ENCODE results near the gene AARS2. TPM values are rescaled to one million over a fixed set of nuclear protein-coding genes. Genes with fewer than 3 reads are reported as not detected.
A peak's percentile ranks its signal among the peaks of the same experiment; 100 is the strongest.

AARS2 gene
- polyA plus RNA-seq, 3 donors from 2014 or later, result 3.1 to 12.4 (median 5.0) TPM

DNA sequence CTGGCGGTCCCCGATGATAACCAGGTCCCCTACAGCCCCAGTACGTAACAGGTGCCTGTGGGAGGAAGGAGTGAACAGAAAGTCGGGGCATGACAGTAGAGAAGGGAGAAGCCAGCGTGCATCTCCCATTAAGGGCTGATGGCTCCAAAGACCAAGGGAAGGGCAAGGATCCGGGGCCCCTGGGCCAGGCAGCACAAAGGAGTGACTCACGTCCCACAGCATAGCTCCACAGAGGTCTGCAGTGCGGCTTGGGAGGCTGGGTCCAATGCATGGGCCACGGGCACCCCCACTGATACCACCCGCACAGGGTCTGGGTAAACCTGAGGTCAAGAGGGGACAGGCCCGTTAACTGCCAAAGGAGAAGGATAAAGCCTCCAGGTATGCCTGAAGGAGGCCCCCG, 10.3 kb downstream of the AARS2 start:
- H3K36me3 Mint-ChIP-seq, result peaks cover 5 to 23% (median 10%) of the 10 kb centered on the region in 3 donors
- H3K27me3 Mint-ChIP-seq (ENCODE audit: low read depth in 3 of 3), result peaks cover 0 to 5% (median 5%) of the 10 kb centered on the region in 3 donors
- H3K4me3 Mint-ChIP-seq, result no peak overlapping the region
- no peak for DNase-seq
- no peak overlapping the region for H3K27ac Mint-ChIP-seq
- H3K9me3 Mint-ChIP-seq, result no peaks in the 10 kb centered on the region
- H3K4me1 Mint-ChIP-seq, result peaks cover 0 to under 1% of the 10 kb centered on the region in 2 donors

- H3K9me3 Mint-ChIP-seq, result no peaks in the 10 kb centered on the region
- H3K27ac Mint-ChIP-seq, result no peak overlapping the region
- H3K27me3 Mint-ChIP-seq (ENCODE audit: low read depth in 3 of 3), result peaks cover under 1 to 6% (median 5%) of the 10 kb centered on the region in 3 donors
- peaks cover 5 to 20% (median 9%) of the 10 kb centered on the region in 3 donors for H3K36me3 Mint-ChIP-seq
- DNase-seq, result no peak
- no peak overlapping the region for H3K4me3 Mint-ChIP-seq
- peaks cover 0 to 4% of the 10 kb centered on the region in 2 donors for H3K4me1 Mint-ChIP-seq
Observed at GRCh38 chr6:44301782-44302564, 11.2 kb downstream of the AARS2 start.

- no peak for DNase-seq
- H3K27ac Mint-ChIP-seq, result no peak overlapping the region
- peaks cover 5 to 20% (median 9%) of the 10 kb centered on the region in 3 donors for H3K36me3 Mint-ChIP-seq
- peaks cover 0 to 3% (median 0%) of the 10 kb centered on the region in 6 donors for H3K9me3 Mint-ChIP-seq
- H3K27me3 Mint-ChIP-seq (ENCODE audit: low read depth in 3 of 3), result peaks cover 9 to 11% (median 10%) of the 10 kb centered on the region in 3 donors
- no peak overlapping the region for H3K4me3 Mint-ChIP-seq
- peaks cover 0 to 7% of the 10 kb centered on the region in 2 donors for H3K4me1 Mint-ChIP-seq
Observed at GRCh38 chr6:44301106-44301505, 12.0 kb downstream of the AARS2 start.

DNA sequence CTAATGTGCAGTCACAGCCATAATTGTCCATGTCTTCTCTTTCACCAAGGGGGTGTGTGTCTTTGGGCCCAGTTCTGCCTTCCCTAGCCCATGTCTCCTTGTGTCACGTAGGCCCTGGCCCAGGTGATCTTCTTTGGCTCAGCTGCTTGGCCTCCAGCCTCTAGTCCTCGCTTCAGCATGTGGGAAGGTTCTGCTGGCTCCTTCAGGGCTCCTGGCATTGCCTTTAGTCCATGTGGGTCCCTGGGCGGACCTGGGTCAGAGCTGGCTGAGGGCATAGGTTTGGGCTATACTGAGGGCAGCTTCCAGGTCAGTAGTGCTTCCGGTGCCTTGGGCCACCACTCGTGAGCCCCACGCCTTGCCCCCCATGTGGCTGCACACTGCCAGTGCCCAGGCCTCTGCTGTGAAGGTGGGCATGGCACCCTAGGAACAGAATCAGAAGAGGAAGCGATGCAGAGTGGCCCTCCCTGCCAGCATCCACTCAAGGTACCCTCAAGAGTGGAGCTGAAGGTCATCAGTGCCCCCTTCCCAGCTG, 12.8 kb downstream of the AARS2 start:
- H3K27me3 Mint-ChIP-seq (ENCODE audit: low read depth in 3 of 3), result peaks cover 9 to 11% (median 11%) of the 10 kb centered on the region in 3 donors
- H3K27ac Mint-ChIP-seq, result peak overlapping the region in 1 of 6 donors; percentile 39
- peaks cover 5 to 16% (median 9%) of the 10 kb centered on the region in 3 donors for H3K36me3 Mint-ChIP-seq
- no peak for DNase-seq
- H3K4me3 Mint-ChIP-seq, result no peak overlapping the region
- peaks cover 0 to 7% of the 10 kb centered on the region in 2 donors for H3K4me1 Mint-ChIP-seq
- H3K9me3 Mint-ChIP-seq, result peaks cover 0 to 3% (median 0%) of the 10 kb centered on the region in 6 donors

DNA sequence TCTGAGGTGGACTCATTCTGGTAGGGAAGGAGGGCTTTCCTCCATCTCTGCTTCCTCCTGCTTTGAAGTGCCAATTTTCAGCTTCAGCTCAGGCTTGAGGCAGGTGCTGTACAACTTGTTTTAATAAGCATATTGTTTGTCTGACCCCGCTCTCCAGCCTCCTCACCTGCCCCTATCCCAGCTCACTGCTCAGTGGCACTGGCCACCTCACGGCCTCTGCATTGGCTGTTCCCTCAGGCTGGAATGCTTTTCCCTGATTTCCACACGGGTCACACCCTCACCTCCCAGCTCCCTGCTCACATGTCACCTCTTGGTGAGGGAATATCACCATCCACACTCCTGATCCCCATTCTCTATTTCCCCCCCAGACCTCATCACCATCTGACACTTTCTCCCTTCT, 14.3 kb downstream of the AARS2 start:
- Mint-ChIP-seq H3K4me3 (peak overlapping the region in 2 of 5 donors; percentile 42 to 60), H3K27ac (no peak overlapping the region), H3K27me3 (ENCODE audit: low read depth in 3 of 3) (peaks cover 11 to 15% (median 12%) of the 10 kb centered on the region in 3 donors), H3K9me3 (peaks cover 0 to 3% (median 0%) of the 10 kb centered on the region in 6 donors), H3K4me1 (peaks cover 0 to 7% of the 10 kb centered on the region in 2 donors), H3K36me3 (peaks cover 8 to 15% (median 9%) of the 10 kb centered on the region in 3 donors)
- DNase-seq, result no peak

GRCh38 chr6:44298055-44298803, 14.9 kb downstream of the AARS2 start:
- peak overlapping the region in 1 of 6 donors; percentile 34 for H3K27ac Mint-ChIP-seq
- peaks cover 0 to 7% of the 10 kb centered on the region in 2 donors for H3K4me1 Mint-ChIP-seq
- H3K27me3 Mint-ChIP-seq (ENCODE audit: low read depth in 3 of 3), result peaks cover 12 to 18% (median 13%) of the 10 kb centered on the region in 3 donors

GRCh38 chr6:44297063-44298038, 15.8 kb downstream of the AARS2 start:
- Mint-ChIP-seq H3K27ac (peak overlapping the region in 1 of 6 donors; percentile 34), H3K27me3 (ENCODE audit: low read depth in 3 of 3) (peaks cover 12 to 22% (median 13%) of the 10 kb centered on the region in 3 donors)

More at GRCh38 chr6:44298055-44298803, 14.9 kb downstream of the AARS2 start:
- peaks cover 8 to 15% (median 9%) of the 10 kb centered on the region in 3 donors for H3K36me3 Mint-ChIP-seq
- peaks cover 0 to 3% (median 0%) of the 10 kb centered on the region in 6 donors for H3K9me3 Mint-ChIP-seq
- H3K4me3 Mint-ChIP-seq, result peak overlapping the region in 4 of 5 donors; percentile 21 to 67 (median 45)
- DNase-seq, result no peak

GRCh38 chr6:44294832-44295791, 18.0 kb downstream of the AARS2 start:
- Mint-ChIP-seq H3K36me3 (peaks cover 0 to 3% (median 2%) of the 10 kb centered on the region in 3 donors), H3K27me3 (ENCODE audit: low read depth in 3 of 3) (peaks cover 11 to 26% (median 15%) of the 10 kb centered on the region in 3 donors), H3K4me3 (no peak overlapping the region), H3K27ac (no peak overlapping the region), H3K9me3 (peaks cover 0 to 3% (median 0%) of the 10 kb centered on the region in 6 donors), H3K4me1 (peaks cover 0 to 7% of the 10 kb centered on the region in 2 donors)
- no peak for DNase-seq

More at GRCh38 chr6:44297063-44298038, 15.8 kb downstream of the AARS2 start:
- Mint-ChIP-seq H3K9me3 (peaks cover 0 to 3% (median 0%) of the 10 kb centered on the region in 6 donors), H3K4me3 (peak overlapping the region; percentile 29 to 67 (median 40)), H3K36me3 (peaks cover 8 to 15% (median 9%) of the 10 kb centered on the region in 3 donors), H3K4me1 (peaks cover 0 to 7% of the 10 kb centered on the region in 2 donors)
- DNase-seq, result peak; percentile 10 to 29 (median 17)

DNA sequence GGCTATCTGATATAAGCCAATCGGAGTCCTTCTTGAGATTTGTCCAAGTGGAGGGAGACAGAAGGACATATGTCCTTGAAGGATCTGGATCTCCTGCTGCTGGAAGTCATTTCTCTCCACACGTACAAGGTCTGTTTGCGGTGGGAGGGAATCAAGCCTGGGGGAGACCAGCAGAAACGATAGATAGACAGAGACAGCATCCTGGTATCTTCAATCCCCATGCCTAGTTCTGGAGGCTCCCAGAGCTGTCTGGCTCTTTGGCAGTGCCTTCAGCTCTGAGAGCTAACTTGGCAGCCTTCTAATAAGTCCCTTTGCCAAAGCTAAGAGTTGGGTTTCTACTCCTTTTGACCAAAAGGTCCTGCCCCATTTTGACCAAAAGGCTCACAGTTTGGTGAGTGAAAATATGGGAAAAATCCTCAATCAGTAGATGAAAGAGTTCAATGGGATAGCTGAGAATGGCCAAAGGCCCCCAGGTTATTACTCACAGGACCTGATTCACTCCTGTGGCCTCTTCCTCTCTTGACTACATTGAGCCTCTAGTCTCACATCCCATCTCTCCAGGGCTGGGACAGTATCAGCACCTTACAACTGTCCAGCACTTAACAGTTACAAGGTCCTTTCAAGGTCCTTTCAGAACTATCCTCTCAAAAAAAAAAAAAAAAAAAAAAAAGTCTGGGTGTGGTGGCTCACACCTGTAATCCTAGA, 20.3 kb downstream of the AARS2 start:
- Mint-ChIP-seq H3K36me3 (peaks cover 0 to 3% (median 0%) of the 10 kb centered on the region in 3 donors), H3K9me3 (peaks cover 0 to 3% (median 0%) of the 10 kb centered on the region in 6 donors), H3K4me1 (peaks cover 0 to 7% of the 10 kb centered on the region in 2 donors), H3K27ac (no peak overlapping the region), H3K4me3 (no peak overlapping the region), H3K27me3 (ENCODE audit: low read depth in 3 of 3) (peaks cover 11 to 23% (median 22%) of the 10 kb centered on the region in 3 donors)
- no peak for DNase-seq

GRCh38 chr6:44291841-44292240, 21.3 kb downstream of the AARS2 start:
- H3K4me3 Mint-ChIP-seq, result no peak overlapping the region
- peaks cover 0 to 3% (median 0%) of the 10 kb centered on the region in 3 donors for H3K36me3 Mint-ChIP-seq
- peaks cover 0 to 3% (median 0%) of the 10 kb centered on the region in 6 donors for H3K9me3 Mint-ChIP-seq
- no peak overlapping the region for H3K27ac Mint-ChIP-seq
- peaks cover 0 to 2% of the 10 kb centered on the region in 2 donors for H3K4me1 Mint-ChIP-seq
- DNase-seq, result no peak
- H3K27me3 Mint-ChIP-seq (ENCODE audit: low read depth in 3 of 3), result peaks cover 9 to 24% (median 22%) of the 10 kb centered on the region in 3 donors

DNA sequence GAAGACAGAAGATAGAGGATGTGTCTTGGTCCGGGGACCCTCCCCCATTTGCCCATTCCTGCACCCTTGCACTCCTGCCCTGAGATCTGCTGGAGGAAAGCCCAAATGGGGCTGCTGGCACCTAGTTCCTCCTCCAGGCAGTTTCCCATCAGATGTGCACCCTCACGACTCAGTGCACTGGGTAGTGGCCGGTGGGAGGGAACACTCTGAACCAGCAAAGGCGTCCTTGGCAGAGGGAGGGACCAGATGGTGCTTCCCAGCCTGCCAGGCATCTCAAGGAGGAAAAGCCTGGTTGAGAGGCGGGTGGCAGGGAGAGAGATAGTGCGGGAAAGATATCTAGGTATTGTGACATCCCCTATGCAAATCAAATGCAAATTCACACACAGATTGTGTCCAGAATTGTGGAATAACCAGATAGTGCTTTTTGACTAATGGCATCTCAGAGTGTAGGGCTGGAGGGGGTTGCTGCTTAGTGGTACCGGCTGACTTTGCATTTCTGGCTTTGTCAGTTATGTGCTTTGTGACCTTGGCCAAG, 23.4 kb downstream of the AARS2 start:
- Mint-ChIP-seq H3K27ac (no peak overlapping the region), H3K9me3 (no peaks in the 10 kb centered on the region), H3K36me3 (peaks cover 0 to 3% (median 0%) of the 10 kb centered on the region in 3 donors), H3K27me3 (ENCODE audit: low read depth in 3 of 3) (peaks cover 6 to 24% (median 15%) of the 10 kb centered on the region in 3 donors), H3K4me1 (no peaks in the 10 kb centered on the region), H3K4me3 (no peak overlapping the region)
- no peak for DNase-seq
